Smooth muscle cell (in vitro differentiated cells): ENCODE measurements around the gene PNMT. TPM values are rescaled to one million over a fixed set of nuclear protein-coding genes. Genes with fewer than 3 reads are reported as not detected.
A peak's percentile ranks its signal among the peaks of the same experiment; 100 is the strongest.

ENCODE experiments used
- DNase-seq: peaks from one replicate; lab custom pipeline; 2025; ENCODE audit not compliant: unreplicated experiment; lab: John Stamatoyannopoulos, UW
- H2AFZ ChIP-seq: fragments of 200-600 bp; sonication (generic); 2 replicates; pipeline ENCODE4 v1.6.0; 2016; ENCODE audit warnings: antibody characterized with exemption, low read depth, mild to moderate bottlenecking
- H3F3A ChIP-seq: fragments of 200-600 bp; sonication (generic); 2 replicates; pipeline ENCODE4 v1.6.0; 2017; ENCODE audit warnings: antibody characterized with exemption, low read depth
- H3K27ac ChIP-seq: fragments of 200-600 bp; sonication (generic); 2 replicates; pipeline ENCODE4 v1.5.1; 2016; ENCODE audit warnings: low read depth, mild to moderate bottlenecking
- H3K27me3 ChIP-seq: fragments of 200-600 bp; sonication (generic); 2 replicates; pipeline ENCODE4 v1.6.1; 2016; ENCODE audit warnings: low read depth, mild to moderate bottlenecking
- H3K36me3 ChIP-seq: fragments of 200-600 bp; sonication (generic); 2 replicates; pipeline ENCODE4 v1.5.1; 2016; ENCODE audit warnings: low read depth
- H3K4me1 ChIP-seq: fragments of 200-600 bp; sonication (generic); 2 replicates; pipeline ENCODE4 v1.5.1; 2016; ENCODE audit warnings: low read depth
- H3K4me2 ChIP-seq: fragments of 200-600 bp; sonication (generic); 2 replicates; pipeline ENCODE4 v1.6.0; 2016; ENCODE audit warnings: mild to moderate bottlenecking
- H3K4me3 ChIP-seq: fragments of 200-600 bp; sonication (generic); 2 replicates; pipeline ENCODE4 v1.5.1; 2016; ENCODE audit warnings: mild to moderate bottlenecking
- H3K79me2 ChIP-seq: fragments of 200-600 bp; sonication (generic); 2 replicates; pipeline ENCODE4 v1.6.0; 2016; ENCODE audit warnings: low read depth, mild to moderate bottlenecking
- H3K9ac ChIP-seq: fragments of 200-600 bp; sonication (generic); 2 replicates; pipeline ENCODE4 v1.6.0; 2016; ENCODE audit warnings: low read depth
- H3K9me3 ChIP-seq: fragments of 200-600 bp; sonication (generic); replicated peaks from 2 replicates; pipeline ENCODE4 v1.5.1; 2016; ENCODE audit warnings: low read depth
- H4K20me1 ChIP-seq: fragments of 200-600 bp; sonication (generic); 2 replicates; pipeline ENCODE4 v1.6.0; 2016; ENCODE audit warnings: low read depth
- WGBS: methylation state at CpG from one replicate; pipeline ENCODE4 v1.1.7; 2016; ENCODE audit warnings: low lambda C conversion rate; 5-methylcytosine and 5-hydroxymethylcytosine counted together
- polyA plus RNA-seq: library from polyadenylated mRNA; unstranded; fragments of >200 nt; fragmentation: Nextera tagmentation; extraction: Ambion mirVana; gene quantifications from 2 replicates; pipeline ENCODE4 v1.2.1, GENCODE V29; 2016
- total RNA-seq: library from RNA; depleted of rRNA; stranded (reverse); fragments of >200 nt; gene quantifications from 2 replicates; pipeline ENCODE4 v1.2.3, GENCODE V29; 2014
- TF ChIP-seq, protein P1 (sequence below): fragments of 200-600 bp; sonication (generic); IDR thresholded peaks from 2 replicates; pipeline ENCODE4 v1.5.1; 2017; ENCODE audit warnings: borderline replicate concordance, mild to moderate bottlenecking, antibody characterized with exemption; ENCODE audit not compliant: insufficient read depth, poor library complexity, severe bottlenecking

PNMT gene
- total and polyA plus RNA-seq, 2 experiments from 2014 or later = 0.23 TPM; not detected in 1

DNA sequence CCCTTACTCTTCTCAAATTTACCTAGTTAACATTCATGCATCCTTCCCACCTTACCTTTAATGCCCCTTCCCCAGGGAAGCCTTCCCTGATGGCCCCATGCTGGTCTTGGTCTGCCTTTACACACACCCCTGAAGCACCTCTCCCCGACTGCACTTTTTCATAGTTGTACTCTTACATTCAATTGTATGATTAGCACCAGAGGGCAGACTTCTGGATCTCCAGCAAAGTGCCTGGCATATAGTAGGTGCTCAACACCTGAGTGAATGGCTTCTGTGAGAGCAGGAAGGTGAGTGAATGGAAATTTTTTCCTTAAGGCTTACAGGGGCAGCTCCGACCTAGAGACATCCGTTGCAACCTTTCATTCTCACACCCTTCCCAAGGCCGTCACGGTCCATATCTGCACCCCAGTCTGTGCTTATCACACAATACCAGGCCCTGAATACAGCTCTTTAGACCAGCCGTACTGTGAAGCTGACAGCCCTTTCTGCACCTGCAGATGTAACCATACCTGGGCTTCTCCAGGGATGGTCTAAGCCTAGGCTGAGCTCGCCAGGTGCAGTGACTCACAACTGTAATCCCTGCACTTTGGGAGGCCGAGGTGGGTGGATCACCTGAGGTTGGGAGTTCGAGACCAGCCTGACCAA is 15.2 kb downstream of the PNMT start:
- no peak overlapping the region for H3K27ac ChIP-seq
- no peaks in the 10 kb centered on the region for H4K20me1 ChIP-seq
- no peak overlapping the region for H3K9ac ChIP-seq
- H3K4me2 ChIP-seq = no peak overlapping the region
- no peak overlapping the region for H2AFZ ChIP-seq
- H3K36me3 ChIP-seq = no peaks in the 10 kb centered on the region
- WGBS = 95% methylated on average over 9 of the region's 9 CpGs
- no peaks in the 10 kb centered on the region for H3K79me2 ChIP-seq
- no peaks in the 10 kb centered on the region for H3K27me3 ChIP-seq
- H3K4me1 ChIP-seq = peaks cover 4% of the 10 kb centered on the region
- DNase-seq = no peak
- peaks cover 4% of the 10 kb centered on the region for H3F3A ChIP-seq
- no peaks in the 10 kb centered on the region for H3K9me3 ChIP-seq
- no peak overlapping the region for H3K4me3 ChIP-seq
- TF ChIP-seq, protein P1, sequence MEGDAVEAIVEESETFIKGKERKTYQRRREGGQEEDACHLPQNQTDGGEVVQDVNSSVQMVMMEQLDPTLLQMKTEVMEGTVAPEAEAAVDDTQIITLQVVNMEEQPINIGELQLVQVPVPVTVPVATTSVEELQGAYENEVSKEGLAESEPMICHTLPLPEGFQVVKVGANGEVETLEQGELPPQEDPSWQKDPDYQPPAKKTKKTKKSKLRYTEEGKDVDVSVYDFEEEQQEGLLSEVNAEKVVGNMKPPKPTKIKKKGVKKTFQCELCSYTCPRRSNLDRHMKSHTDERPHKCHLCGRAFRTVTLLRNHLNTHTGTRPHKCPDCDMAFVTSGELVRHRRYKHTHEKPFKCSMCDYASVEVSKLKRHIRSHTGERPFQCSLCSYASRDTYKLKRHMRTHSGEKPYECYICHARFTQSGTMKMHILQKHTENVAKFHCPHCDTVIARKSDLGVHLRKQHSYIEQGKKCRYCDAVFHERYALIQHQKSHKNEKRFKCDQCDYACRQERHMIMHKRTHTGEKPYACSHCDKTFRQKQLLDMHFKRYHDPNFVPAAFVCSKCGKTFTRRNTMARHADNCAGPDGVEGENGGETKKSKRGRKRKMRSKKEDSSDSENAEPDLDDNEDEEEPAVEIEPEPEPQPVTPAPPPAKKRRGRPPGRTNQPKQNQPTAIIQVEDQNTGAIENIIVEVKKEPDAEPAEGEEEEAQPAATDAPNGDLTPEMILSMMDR = no peak

GRCh38 chr17:39684369-39685192 is 16.3 kb downstream of the PNMT start:
- no peak for DNase-seq
- 94% methylated on average over 12 of the region's 12 CpGs for WGBS

DNA sequence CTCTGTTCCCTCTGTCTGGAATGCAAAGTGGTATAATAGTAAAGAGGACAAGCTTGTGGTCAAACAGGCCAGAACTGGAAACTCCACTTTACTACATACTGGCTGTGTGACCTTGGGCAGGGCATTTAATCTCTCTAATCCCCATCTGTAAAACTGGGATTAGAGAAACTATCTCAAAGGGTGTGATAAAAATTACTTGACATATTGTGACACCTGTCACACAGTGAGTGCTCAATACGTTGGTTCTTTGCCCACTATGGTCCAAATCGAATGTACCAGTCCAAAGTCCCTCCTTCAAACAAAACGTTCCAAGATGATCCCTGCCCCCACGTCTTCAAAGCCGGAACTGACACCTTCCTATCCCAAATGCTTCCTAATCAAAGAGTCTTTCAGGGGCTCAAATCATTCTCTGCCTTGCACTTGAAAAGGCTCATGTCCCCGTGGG is 18.9 kb downstream of the PNMT start:
- Histone ChIP-seq H3K9me3 (no peaks in the 10 kb centered on the region), H3K9ac (no peak overlapping the region), H3K79me2 (no peaks in the 10 kb centered on the region), H3F3A (peaks cover 4% of the 10 kb centered on the region), H3K4me2 (peak overlapping the region; percentile 97), H3K27me3 (no peaks in the 10 kb centered on the region), H3K27ac (no peak overlapping the region), H3K4me1 (peaks cover 4% of the 10 kb centered on the region), H3K4me3 (peak overlapping the region; percentile 73), H2AFZ (peak overlapping the region; percentile 98), H4K20me1 (no peaks in the 10 kb centered on the region), H3K36me3 (no peaks in the 10 kb centered on the region)
- 62% methylated on average over 6 of the region's 6 CpGs for WGBS
- no peak for DNase-seq
- TF ChIP-seq, protein P1 = no peak

More at GRCh38 chr17:39684369-39685192, 16.3 kb downstream of the PNMT start:
- no peaks in the 10 kb centered on the region for H3K9me3 ChIP-seq
- no peak overlapping the region for H2AFZ ChIP-seq
- peaks cover 4% of the 10 kb centered on the region for H3K4me1 ChIP-seq
- no peaks in the 10 kb centered on the region for H3K36me3 ChIP-seq
- no peak overlapping the region for H3K4me2 ChIP-seq
- TF ChIP-seq, protein P1 = no peak
- no peaks in the 10 kb centered on the region for H4K20me1 ChIP-seq
- no peak overlapping the region for H3K4me3 ChIP-seq
- no peaks in the 10 kb centered on the region for H3K27me3 ChIP-seq
- no peaks in the 10 kb centered on the region for H3K79me2 ChIP-seq
- H3K27ac ChIP-seq = no peak overlapping the region
- H3K9ac ChIP-seq = no peak overlapping the region
- peaks cover 4% of the 10 kb centered on the region for H3F3A ChIP-seq
